Endodermal cell (in vitro differentiated cells): Measurements from ENCODE around the gene NTN4. TPM values are rescaled to one million over a fixed set of nuclear protein-coding genes. Genes with fewer than 3 reads are reported as not detected.

Experiments used
- DNase-seq: peaks from one replicate; pipeline ENCODE4 v3.0.0-alpha.2; 2017
- H3K27ac ChIP-seq: 2 replicates; pipeline ENCODE4 v1.5.1; 2013; ENCODE audit warnings: mild to moderate bottlenecking, low read depth, low read length, moderate library complexity
- H3K27me3 ChIP-seq: 2 replicates; pipeline ENCODE4 v1.6.1; 2013; ENCODE audit warnings: mild to moderate bottlenecking, low read length, moderate library complexity; ENCODE audit not compliant: insufficient read depth, control insufficient read depth, poor library complexity, severe bottlenecking
- H3K36me3 ChIP-seq: 2 replicates; pipeline ENCODE4 v1.7.0; 2013; ENCODE audit warnings: mild to moderate bottlenecking, low read length, moderate library complexity; ENCODE audit not compliant: control insufficient read depth, insufficient read depth
- H3K4me1 ChIP-seq: one replicate; pipeline ENCODE4 v1.7.0; 2013; ENCODE audit warnings: low read length; ENCODE audit not compliant: control insufficient read depth, insufficient read depth
- H3K4me3 ChIP-seq: 2 replicates; pipeline ENCODE4 v1.5.1; 2013; ENCODE audit warnings: mild to moderate bottlenecking, low read length, moderate library complexity
- H3K9ac ChIP-seq: 2 replicates; pipeline ENCODE4 v1.6.1; 2013; ENCODE audit warnings: mild to moderate bottlenecking, low read length, moderate library complexity; ENCODE audit not compliant: poor library complexity, severe bottlenecking; ENCODE audit errors: extremely low read depth
- H3K9me3 ChIP-seq: 2 replicates; pipeline ENCODE4 v1.6.1; 2013; ENCODE audit warnings: mild to moderate bottlenecking, low read length, moderate library complexity; ENCODE audit not compliant: control insufficient read depth
- H3K27ac Mint-ChIP-seq: 2 replicates; pipeline ENCODE4 v1.8.0; 2020; ENCODE audit warnings: mixed read lengths
- H3K27me3 Mint-ChIP-seq: 2 replicates; pipeline ENCODE4 v1.8.0; 2021; ENCODE audit warnings: mild to moderate bottlenecking, mixed read lengths; ENCODE audit not compliant: insufficient read depth
- H3K36me3 Mint-ChIP-seq: 2 replicates; pipeline ENCODE4 v1.8.0; 2020; ENCODE audit warnings: low read depth, mixed read lengths
- H3K4me1 Mint-ChIP-seq: 2 replicates; pipeline ENCODE4 v1.8.0; 2020; ENCODE audit warnings: mixed read lengths
- H3K4me3 Mint-ChIP-seq: 2 replicates; pipeline ENCODE4 v1.8.0; 2020; ENCODE audit warnings: mild to moderate bottlenecking, moderate library complexity, mixed read lengths
- H3K9me3 Mint-ChIP-seq: 2 replicates; pipeline ENCODE4 v1.8.0; 2020; ENCODE audit warnings: mild to moderate bottlenecking, mixed read lengths
- CTCF ChIP-seq: fragments of 200-600 bp; sonication (generic); conservative IDR thresholded peaks from 2 replicates; pipeline ENCODE4 v1.5.0; 2021; ENCODE audit warnings: antibody characterized with exemption, mild to moderate bottlenecking
- WGBS, 2 experiments: methylation state at CpG; one replicate each; pipeline versions ENCODE4 v1.1.5 to v1.1.7; 2013; ENCODE audit warnings: missing lambda C conversion rate in 2 of 2, mixed read lengths in 1 of 2; ENCODE audit not compliant: insufficient coverage in 1 of 2, insufficient read length in 1 of 2; 5-methylcytosine and 5-hydroxymethylcytosine counted together
- total RNA-seq, 2 donors: library from RNA; stranded (reverse); fragmentation: NEBNext Ultra II Directional in 1 of 2; extraction: Animal tissue kit (Norgen Biotek cat#: 25700) in 1 of 2; gene quantifications; 2 replicates in 1 of 2; 3 replicates in 1 of 2; pipeline ENCODE4 v1.2.1, GENCODE V29; 2021

NTN4 gene
- total RNA-seq, 2 donors from 2014 or later: 57.4 to 58.2 TPM

DNA sequence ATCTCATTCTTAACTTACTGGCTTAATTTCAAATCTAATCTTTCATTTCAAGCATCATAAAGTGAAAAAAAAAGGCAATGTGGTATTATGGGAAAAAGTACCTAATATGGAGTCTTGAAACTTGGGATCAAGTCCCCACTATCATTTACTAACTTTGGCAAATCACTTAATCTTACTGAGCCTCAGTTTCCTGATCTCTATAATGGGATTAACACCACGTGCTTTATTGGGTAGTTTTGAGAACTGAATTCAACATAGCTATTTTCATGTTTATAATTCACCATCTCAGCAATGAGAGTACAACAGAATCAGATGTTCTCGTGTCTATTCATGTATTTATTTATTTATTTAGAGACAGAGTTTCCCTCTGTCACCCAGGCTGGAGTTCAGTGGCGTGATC lies 78.3 kb downstream of the NTN4 start:
- Mint-ChIP-seq H3K27ac (no peak overlapping the region), H3K36me3 (peaks cover 72% of the 10 kb centered on the region), H3K4me3 (no peak overlapping the region), H3K4me1 (peaks cover 14% of the 10 kb centered on the region), H3K9me3 (no peaks in the 10 kb centered on the region), H3K27me3 (no peaks in the 10 kb centered on the region)
- H3K27me3 ChIP-seq: no peaks in the 10 kb centered on the region
- peaks cover 87% of the 10 kb centered on the region for H3K36me3 ChIP-seq
- H3K4me3 ChIP-seq: no peak overlapping the region
- no peak for TF ChIP-seq CTCF
- no peaks in the 10 kb centered on the region for H3K9me3 ChIP-seq
- no peak overlapping the region for H3K27ac ChIP-seq
- 97 to 100% methylated on average over 1 to 2 of the region's 3 CpGs for WGBS, 2 experiments
- no peaks in the 10 kb centered on the region for H3K4me1 ChIP-seq
- H3K9ac ChIP-seq: no peak overlapping the region
- no peak for DNase-seq

DNA sequence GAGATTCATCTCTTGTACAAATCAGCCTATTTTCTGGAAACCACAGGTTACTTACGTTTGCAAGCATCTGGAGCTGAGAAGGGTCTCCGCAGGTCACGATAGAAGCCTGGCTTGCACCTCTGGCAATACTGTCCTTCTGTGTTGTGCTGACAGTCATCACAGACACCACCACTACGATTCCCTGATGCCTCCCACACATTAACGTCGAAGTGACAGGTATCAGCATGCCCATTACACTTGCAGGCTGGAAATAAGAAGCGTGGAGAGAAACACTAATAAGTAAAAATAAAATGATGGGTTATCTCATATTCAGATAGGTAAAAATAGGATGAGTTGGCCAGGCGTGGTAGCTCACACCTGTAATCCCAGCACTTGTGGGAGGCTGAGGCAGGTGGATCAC lies 80.2 kb downstream of the NTN4 start:
- H3K27me3 ChIP-seq: no peaks in the 10 kb centered on the region
- 92 to 93% methylated on average over 4 to 8 of the region's 8 CpGs for WGBS, 2 experiments
- Mint-ChIP-seq H3K36me3 (peaks cover 70% of the 10 kb centered on the region), H3K4me3 (no peak overlapping the region), H3K4me1 (no peaks in the 10 kb centered on the region), H3K27me3 (no peaks in the 10 kb centered on the region), H3K9me3 (no peaks in the 10 kb centered on the region), H3K27ac (no peak overlapping the region)
- no peak overlapping the region for H3K4me3 ChIP-seq
- H3K9ac ChIP-seq: no peak overlapping the region
- no peak overlapping the region for H3K27ac ChIP-seq
- TF ChIP-seq CTCF: no peak
- no peaks in the 10 kb centered on the region for H3K9me3 ChIP-seq
- DNase-seq: no peak
- peaks cover 92% of the 10 kb centered on the region for H3K36me3 ChIP-seq
- no peaks in the 10 kb centered on the region for H3K4me1 ChIP-seq

DNA sequence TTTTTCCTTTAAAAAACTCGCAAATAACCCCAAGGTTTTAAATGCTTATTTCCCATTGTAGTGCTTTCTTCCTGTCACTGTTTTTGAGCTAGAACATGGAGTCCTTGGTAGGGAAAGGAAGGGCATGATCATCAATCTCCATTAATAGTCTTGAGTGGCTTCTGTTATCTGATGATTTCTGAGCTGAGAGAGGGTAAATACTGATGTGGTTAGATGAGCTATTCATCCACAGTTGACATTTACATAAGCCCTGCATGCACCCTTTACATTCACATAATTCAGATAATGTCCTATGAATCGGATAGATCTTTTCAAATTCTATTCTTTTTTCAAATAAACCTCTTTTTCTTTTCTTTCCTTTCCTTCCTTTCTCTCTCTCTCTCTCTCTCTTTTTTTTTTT lies 81.4 kb downstream of the NTN4 start:
- Histone ChIP-seq H3K27ac (no peak overlapping the region), H3K4me1 (no peaks in the 10 kb centered on the region), H3K36me3 (peaks cover 92% of the 10 kb centered on the region), H3K9ac (no peak overlapping the region), H3K27me3 (no peaks in the 10 kb centered on the region), H3K9me3 (no peaks in the 10 kb centered on the region), H3K4me3 (no peak overlapping the region)
- H3K36me3 Mint-ChIP-seq: peaks cover 76% of the 10 kb centered on the region
- WGBS, 2 experiments: 98 to 100% methylated on average over 2 of the region's 2 CpGs
- no peaks in the 10 kb centered on the region for H3K27me3 Mint-ChIP-seq
- no peaks in the 10 kb centered on the region for H3K4me1 Mint-ChIP-seq
- TF ChIP-seq CTCF: no peak
- H3K4me3 Mint-ChIP-seq: no peak overlapping the region
- no peak for DNase-seq
- H3K27ac Mint-ChIP-seq: no peak overlapping the region
- H3K9me3 Mint-ChIP-seq: no peaks in the 10 kb centered on the region
